D721Med (cell line): ENCODE measurements around the gene EPHA3.

ENCODE experiments used
- DNase-seq: peaks from one replicate; pipeline ENCODE4 v3.0.0; 2011; ENCODE audit warnings: low spot score; ENCODE audit not compliant: insufficient read length
- FAIRE-seq: peaks from 2 replicates; lab custom pipeline; 2011; peaks lifted over from hg19 to GRCh38; lab: Jason Lieb, UNC
- TF ChIP-seq, protein P1 (sequence below): IDR thresholded peaks from 2 replicates; pipeline ENCODE4 v1.5.1; 2012; ENCODE audit warnings: mild to moderate bottlenecking, control low read depth; ENCODE audit not compliant: insufficient read depth; ENCODE audit errors: missing control alignments

Gene EPHA3

DNA sequence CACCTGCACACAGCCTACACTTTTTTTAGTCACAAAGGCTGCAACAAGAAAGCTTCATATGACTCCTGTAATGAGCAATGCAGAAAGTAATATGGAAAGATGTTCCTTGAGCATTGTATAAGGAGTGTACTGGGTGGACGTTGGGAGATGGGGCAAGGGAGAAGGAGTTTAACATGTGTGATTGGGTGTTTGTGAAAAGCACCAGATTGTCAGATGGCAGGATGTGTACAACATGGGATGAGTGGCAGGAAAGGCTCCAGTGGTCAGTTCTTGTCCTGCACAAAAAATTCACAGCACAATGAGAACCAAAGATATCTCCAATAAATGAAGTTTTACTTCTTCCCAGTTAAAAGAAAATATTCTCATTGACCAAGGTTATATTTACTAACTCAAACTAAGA lies 255.1 kb downstream of the EPHA3 start:
- FAIRE-seq (no peak), DNase-seq (no peak)
- TF ChIP-seq, protein P1, sequence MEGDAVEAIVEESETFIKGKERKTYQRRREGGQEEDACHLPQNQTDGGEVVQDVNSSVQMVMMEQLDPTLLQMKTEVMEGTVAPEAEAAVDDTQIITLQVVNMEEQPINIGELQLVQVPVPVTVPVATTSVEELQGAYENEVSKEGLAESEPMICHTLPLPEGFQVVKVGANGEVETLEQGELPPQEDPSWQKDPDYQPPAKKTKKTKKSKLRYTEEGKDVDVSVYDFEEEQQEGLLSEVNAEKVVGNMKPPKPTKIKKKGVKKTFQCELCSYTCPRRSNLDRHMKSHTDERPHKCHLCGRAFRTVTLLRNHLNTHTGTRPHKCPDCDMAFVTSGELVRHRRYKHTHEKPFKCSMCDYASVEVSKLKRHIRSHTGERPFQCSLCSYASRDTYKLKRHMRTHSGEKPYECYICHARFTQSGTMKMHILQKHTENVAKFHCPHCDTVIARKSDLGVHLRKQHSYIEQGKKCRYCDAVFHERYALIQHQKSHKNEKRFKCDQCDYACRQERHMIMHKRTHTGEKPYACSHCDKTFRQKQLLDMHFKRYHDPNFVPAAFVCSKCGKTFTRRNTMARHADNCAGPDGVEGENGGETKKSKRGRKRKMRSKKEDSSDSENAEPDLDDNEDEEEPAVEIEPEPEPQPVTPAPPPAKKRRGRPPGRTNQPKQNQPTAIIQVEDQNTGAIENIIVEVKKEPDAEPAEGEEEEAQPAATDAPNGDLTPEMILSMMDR: no peak

DNA sequence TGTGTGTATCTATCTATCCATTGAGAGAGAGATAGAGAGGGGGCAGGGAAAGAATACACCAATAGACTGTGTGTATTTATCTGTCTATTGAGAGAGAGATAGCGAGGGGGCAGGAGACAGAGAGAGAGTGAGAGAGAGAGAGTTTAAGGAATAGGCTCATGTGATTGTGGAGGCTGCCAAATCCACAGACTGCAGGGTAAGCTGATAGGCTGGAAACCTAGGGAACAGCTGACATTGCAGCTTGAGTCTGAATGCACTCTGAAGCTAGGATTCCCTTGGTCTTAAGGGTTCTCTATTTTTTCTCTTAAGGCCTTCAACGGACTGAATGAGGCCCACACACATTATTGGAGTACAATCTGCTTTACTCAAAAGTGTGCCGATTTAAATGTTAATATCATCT lies 255.8 kb downstream of the EPHA3 start:
- TF ChIP-seq, protein P1: no peak
- FAIRE-seq (no peak), DNase-seq (no peak)

DNA sequence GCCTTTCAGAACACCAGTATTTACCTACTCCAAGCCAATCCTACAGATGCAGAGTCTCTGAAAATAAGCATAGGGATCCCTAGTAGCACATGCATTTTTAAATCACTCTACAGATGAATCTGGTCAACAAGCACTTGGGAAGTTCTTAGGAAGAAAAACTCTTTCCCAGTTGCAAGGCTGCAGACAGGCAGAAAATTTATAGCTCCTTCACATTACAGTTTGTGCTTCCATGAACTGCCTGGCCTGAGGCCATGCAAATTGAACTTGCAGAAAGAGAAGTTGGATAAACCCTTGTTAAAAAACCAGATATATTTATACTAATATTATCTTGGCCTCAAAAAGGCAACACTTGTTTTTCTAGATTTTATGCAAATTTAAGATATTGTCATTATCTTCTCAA lies 256.9 kb downstream of the EPHA3 start:
- TF ChIP-seq, protein P1: no peak
- no peak for FAIRE-seq
- no peak for DNase-seq

DNA sequence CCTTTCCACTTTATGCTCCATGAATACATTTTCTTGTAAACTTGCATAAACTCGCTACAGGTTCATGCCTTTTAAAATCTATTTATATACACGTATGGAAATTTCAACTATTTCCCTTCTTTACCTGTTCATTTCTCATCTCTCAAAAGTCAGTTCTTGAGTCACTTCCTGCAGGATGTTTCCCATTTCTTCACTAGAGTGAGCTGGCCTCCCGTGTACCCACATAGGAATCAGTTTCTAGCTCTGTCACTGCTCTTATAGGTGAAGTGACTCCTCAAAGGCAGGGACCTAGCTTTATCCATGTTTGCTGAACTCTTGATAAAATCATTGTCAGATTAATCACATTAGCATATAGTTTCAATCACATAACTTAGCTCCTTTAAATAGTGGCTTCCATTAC lies 259.7 kb downstream of the EPHA3 start:
- TF ChIP-seq, protein P1: no peak
- FAIRE-seq: no peak
- DNase-seq: no peak

DNA sequence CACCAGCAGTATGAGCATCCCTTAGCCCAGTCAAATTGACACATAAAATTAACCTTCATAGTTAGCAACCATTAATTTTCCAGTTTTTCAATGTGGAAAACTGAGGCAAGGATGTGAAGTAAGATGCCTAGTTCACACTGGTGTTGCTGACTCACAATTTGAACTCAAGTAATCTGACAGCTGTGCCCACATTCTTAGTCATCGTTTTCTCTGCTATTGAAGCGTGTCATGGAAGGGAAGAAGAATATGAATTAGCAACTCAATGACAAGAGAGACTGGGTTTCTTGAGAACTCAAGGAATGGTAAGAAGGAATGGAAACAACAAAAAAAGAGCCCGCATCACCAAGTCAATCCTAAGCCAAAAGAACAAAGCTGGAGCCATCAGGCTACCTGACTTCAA lies 261.4 kb downstream of the EPHA3 start:
- TF ChIP-seq, protein P1: no peak
- FAIRE-seq: no peak
- no peak for DNase-seq

DNA sequence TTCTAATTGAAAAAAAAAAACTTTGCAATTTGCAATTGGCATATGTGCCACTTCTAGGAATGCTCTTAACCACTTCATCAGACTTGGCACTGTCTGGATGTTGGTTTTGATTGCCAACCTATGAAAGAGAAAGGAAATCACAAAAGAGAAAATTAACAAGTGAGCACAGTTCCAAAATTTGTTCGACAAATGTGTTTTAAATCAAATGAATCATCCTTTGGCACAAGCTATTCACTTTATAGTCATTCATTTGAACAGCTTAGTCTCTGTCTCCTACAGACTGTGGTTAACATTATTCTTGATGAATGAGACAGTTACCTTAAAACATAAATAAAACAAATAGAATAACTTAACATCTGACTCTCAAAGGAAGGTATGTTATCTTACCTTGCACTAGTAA lies 265.0 kb downstream of the EPHA3 start:
- TF ChIP-seq, protein P1: no peak
- no peak for FAIRE-seq
- no peak for DNase-seq

DNA sequence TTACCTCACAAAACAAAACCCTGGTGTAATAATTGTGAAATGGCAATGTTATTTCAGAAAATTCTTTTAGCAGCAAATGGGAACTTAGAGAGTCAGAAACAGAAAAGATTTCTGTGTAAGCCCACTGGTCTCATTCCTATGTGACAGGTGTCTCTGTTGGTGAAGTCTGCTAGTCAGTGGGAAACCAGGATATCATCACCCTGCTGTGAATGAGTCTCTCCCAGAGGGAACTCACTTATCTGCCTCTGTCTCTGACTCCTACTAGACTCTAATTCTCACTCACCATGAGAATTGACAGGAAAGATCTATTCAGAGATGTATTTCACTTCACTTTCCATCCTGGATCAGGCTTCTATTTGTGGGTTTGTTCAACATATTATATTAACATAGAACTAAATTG lies 266.0 kb downstream of the EPHA3 start:
- no peak for FAIRE-seq
- DNase-seq: no peak
- TF ChIP-seq, protein P1: no peak
